Brain microvascular endothelial cell (primary cell): ENCODE results near the gene ZDHHC21.

Experiments used
- DNase-seq: peaks from one replicate; pipeline ENCODE4 v3.0.0-alpha.2; 2020
- H3K27ac ChIP-seq: fragments of 250-450 bp; sonication (Bioruptor Pico); 2 replicates; pipeline ENCODE4 v1.5.1; 2020; ENCODE audit warnings: mild to moderate bottlenecking, moderate library complexity
- H3K27me3 ChIP-seq: fragments of 250-450 bp; sonication (Bioruptor Pico); replicated peaks from 2 replicates; pipeline ENCODE4 v1.5.1; 2020; ENCODE audit warnings: mild to moderate bottlenecking
- H3K36me3 ChIP-seq: fragments of 250-450 bp; sonication (Bioruptor Pico); replicated peaks from 2 replicates; pipeline ENCODE4 v1.5.1; 2020; ENCODE audit warnings: mild to moderate bottlenecking
- H3K4me3 ChIP-seq: 2 replicates; pipeline ENCODE4 v1.5.1; 2011; ENCODE audit warnings: low read depth, mild to moderate bottlenecking, control low read depth, low read length, moderate library complexity
- in situ Hi-C: cut with HindIII; loops from 2 replicates; pipeline ENCODE4 v1.10.0; 2017; ENCODE audit warnings: low sequenced_read_pairs, low pct_ligation_motif_present
- TF ChIP-seq, protein P1 (sequence below): IDR thresholded peaks from 2 replicates; pipeline ENCODE4 v1.5.1; 2011; ENCODE audit warnings: low read depth, mild to moderate bottlenecking, moderate library complexity, low read length, control low read depth, inconsistent platforms; ENCODE audit errors: missing control alignments

ZDHHC21 gene

DNA sequence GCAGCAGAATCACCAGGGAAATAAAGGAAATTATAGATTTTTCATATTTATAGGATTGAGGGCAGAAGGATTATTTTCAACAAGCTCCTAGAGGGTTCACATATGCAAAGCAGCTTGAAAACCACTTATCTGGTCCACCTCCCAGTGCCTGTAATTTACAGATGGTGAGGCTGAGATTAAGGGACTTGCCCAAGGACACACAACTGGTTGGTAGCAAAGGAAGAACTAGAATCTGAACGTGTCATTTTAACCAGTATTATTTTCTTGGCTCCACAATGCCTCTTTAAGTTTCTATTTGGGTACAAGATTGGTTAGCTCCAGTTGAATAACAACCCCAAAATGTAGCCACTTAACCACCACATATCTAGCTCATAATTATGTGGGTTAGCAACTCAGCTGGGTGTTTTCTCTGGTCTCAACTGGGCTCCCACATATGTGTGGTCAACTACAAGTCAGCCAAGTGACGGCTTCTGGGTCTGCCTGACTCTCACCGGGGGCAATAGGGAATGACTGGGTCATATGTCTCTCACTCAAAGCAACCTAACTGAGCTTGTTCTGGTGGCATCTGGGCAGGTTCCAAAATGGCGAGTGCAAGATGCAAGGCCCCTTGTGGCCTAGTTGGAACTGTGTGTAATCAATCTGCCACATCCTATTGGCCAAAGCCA, 127.7 kb downstream of the ZDHHC21 start:
- Histone ChIP-seq H3K4me3 (no peak overlapping the region), H3K27me3 (no peaks in the 10 kb centered on the region), H3K36me3 (no peaks in the 10 kb centered on the region), H3K27ac (no peak overlapping the region)
- in situ Hi-C loops = no loop called here
- no peak for DNase-seq
- TF ChIP-seq, protein P1, sequence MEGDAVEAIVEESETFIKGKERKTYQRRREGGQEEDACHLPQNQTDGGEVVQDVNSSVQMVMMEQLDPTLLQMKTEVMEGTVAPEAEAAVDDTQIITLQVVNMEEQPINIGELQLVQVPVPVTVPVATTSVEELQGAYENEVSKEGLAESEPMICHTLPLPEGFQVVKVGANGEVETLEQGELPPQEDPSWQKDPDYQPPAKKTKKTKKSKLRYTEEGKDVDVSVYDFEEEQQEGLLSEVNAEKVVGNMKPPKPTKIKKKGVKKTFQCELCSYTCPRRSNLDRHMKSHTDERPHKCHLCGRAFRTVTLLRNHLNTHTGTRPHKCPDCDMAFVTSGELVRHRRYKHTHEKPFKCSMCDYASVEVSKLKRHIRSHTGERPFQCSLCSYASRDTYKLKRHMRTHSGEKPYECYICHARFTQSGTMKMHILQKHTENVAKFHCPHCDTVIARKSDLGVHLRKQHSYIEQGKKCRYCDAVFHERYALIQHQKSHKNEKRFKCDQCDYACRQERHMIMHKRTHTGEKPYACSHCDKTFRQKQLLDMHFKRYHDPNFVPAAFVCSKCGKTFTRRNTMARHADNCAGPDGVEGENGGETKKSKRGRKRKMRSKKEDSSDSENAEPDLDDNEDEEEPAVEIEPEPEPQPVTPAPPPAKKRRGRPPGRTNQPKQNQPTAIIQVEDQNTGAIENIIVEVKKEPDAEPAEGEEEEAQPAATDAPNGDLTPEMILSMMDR = no peak

DNA sequence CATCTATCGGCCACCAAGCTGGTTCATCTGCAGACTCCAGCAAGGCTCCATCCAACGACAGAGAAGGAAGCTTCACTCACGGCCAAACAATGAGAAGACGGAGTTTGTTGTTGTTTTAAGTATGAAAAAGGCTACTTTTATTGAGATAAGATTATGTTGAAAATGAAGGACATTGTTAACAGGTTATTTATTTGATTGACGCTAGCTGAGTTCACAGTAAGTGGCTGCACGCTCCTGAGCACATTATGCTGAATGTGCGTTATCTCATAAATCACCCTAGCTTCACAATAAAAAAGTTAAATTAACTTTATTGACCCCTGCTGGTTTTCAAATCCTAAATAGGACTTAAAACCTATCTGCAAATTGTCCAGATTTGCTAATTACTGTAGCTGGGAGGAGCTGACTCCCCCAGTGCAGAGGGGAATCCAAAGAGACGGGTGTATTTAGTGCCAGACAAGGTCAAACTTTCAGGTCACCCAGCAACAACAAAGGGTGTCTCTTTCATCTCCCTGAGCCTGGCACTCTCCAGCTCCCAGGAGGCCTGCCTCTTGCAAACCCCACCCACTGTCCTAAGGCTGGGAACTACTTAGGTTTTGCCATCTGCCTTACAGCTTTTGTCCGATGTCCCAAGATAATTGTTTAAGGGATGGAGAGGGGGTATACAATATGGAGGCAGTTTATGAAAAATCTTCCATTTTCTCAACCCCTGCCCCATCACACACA, 129.2 kb downstream of the ZDHHC21 start:
- no peak overlapping the region for H3K4me3 ChIP-seq
- H3K36me3 ChIP-seq = no peaks in the 10 kb centered on the region
- DNase-seq = no peak
- in situ Hi-C loops = no loop called here
- H3K27ac ChIP-seq = no peak overlapping the region
- TF ChIP-seq, protein P1 = no peak
- no peaks in the 10 kb centered on the region for H3K27me3 ChIP-seq

DNA sequence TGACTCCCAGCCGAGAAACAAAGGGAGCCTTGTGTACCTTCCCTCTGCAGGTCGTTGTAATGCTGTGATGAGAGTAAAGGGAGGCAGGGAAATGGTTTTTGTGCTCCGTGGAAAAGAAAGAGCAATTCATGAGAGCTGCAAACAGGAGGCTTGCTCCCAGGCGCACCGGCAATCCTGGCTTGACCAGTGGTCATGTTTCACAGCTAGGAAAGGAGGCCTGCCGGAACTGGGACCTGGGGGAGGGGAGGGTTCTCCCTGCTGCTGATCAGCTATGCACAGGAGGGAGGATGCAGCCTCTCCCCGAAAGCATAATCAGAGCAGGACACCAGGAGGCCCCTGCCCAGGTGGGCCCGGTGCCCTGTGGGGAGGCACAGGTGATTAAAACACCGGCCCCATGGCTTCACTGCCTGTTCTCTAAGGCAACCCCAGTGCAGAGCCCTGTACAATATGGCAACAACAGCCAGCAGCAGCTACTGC, 131.3 kb downstream of the ZDHHC21 start:
- TF ChIP-seq, protein P1 = no peak
- no peaks in the 10 kb centered on the region for H3K36me3 ChIP-seq
- in situ Hi-C loops = no loop called here
- no peak overlapping the region for H3K27ac ChIP-seq
- no peaks in the 10 kb centered on the region for H3K27me3 ChIP-seq
- no peak for DNase-seq
- no peak overlapping the region for H3K4me3 ChIP-seq
